Mesodermal cell (in vitro differentiated cells): ENCODE results near the gene ACTR10.
"Not testable (repeated sequence)": the region's sequence is repeated elsewhere in the genome, so short reads cannot be mapped to it uniquely, and the experiment has no call there.

ENCODE experiments used
- H3K27ac ChIP-seq: 2 replicates; pipeline ENCODE4 v1.7.0; 2013; ENCODE audit warnings: mild to moderate bottlenecking, low read depth, low read length, moderate library complexity; ENCODE audit not compliant: severe bottlenecking
- H3K36me3 ChIP-seq: 2 replicates; pipeline ENCODE4 v1.7.1; 2013; ENCODE audit warnings: mild to moderate bottlenecking, low read length, moderate library complexity; ENCODE audit not compliant: control insufficient read depth, insufficient read depth
- H3K4me1 ChIP-seq: one replicate; pipeline ENCODE4 v1.7.1; 2013; ENCODE audit warnings: mild to moderate bottlenecking, low read length; ENCODE audit not compliant: insufficient read depth, control insufficient read depth, poor library complexity, severe bottlenecking
- H3K4me3 ChIP-seq: 2 replicates; pipeline ENCODE4 v1.7.0; 2013; ENCODE audit warnings: low read length, control low read depth, mild to moderate bottlenecking; ENCODE audit not compliant: insufficient read depth, poor library complexity, severe bottlenecking; ENCODE audit errors: extremely low read depth
- H3K9me3 ChIP-seq: 2 replicates; pipeline ENCODE4 v1.7.1; 2013; ENCODE audit warnings: mild to moderate bottlenecking, low read length, moderate library complexity; ENCODE audit not compliant: control insufficient read depth
- WGBS, 2 experiments: methylation state at CpG; one replicate each; pipeline ENCODE4 v1.1.5; 2013; ENCODE audit warnings: missing lambda C conversion rate in 2 of 2; ENCODE audit not compliant: insufficient coverage in 2 of 2; 5-methylcytosine and 5-hydroxymethylcytosine counted together

ACTR10 gene

GRCh38 chr14:58227096-58227819 lies 27.3 kb downstream of the ACTR10 start:
- 97 to 100% methylated on average over 5 of the region's 5 CpGs for WGBS, 2 experiments
- H3K36me3 ChIP-seq = peaks cover 43% of the 10 kb centered on the region
- no peak overlapping the region for H3K4me3 ChIP-seq
- no peaks in the 10 kb centered on the region for H3K9me3 ChIP-seq
- no peaks in the 10 kb centered on the region for H3K4me1 ChIP-seq
- no peak overlapping the region for H3K27ac ChIP-seq

GRCh38 chr14:58238252-58239243 lies 38.6 kb downstream of the ACTR10 start:
- H3K36me3 ChIP-seq = peaks cover 3% of the 10 kb centered on the region
- H3K27ac ChIP-seq = no peak overlapping the region
- 81 to 84% methylated on average over 10 to 14 of the region's 16 CpGs for WGBS, 2 experiments
- no peaks in the 10 kb centered on the region for H3K9me3 ChIP-seq
- H3K4me1 ChIP-seq = peaks cover 1% of the 10 kb centered on the region
- H3K4me3 ChIP-seq = no peak overlapping the region

- WGBS, 2 experiments = 35% methylated on average over 9 to 10 of the region's 23 CpGs
- Histone ChIP-seq H3K4me1 (peaks cover 3% of the 10 kb centered on the region), H3K27ac (no peak overlapping the region), H3K4me3 (peak overlapping the region; percentile 56), H3K36me3 (no peaks in the 10 kb centered on the region), H3K9me3 (no peaks in the 10 kb centered on the region)
Observed at GRCh38 chr14:58239244-58240195, 39.6 kb downstream of the ACTR10 start.

GRCh38 chr14:58243790-58244555 lies 44.0 kb downstream of the ACTR10 start:
- WGBS, 2 experiments = 9 to 15% methylated on average over 6 to 10 of the region's 16 CpGs
- peak overlapping the region; percentile 71 for H3K27ac ChIP-seq
- H3K4me3 ChIP-seq = peak overlapping the region; percentile 83
- no peaks in the 10 kb centered on the region for H3K9me3 ChIP-seq
- peaks cover 9% of the 10 kb centered on the region for H3K4me1 ChIP-seq
- H3K36me3 ChIP-seq = peaks cover 16% of the 10 kb centered on the region

GRCh38 chr14:58244556-58245387 lies 44.8 kb downstream of the ACTR10 start, which contains the start of gene PSMA3:
Gene PSMA3, plus strand, starts transcription at chr14:58244843. Its CDS starts 78 bp downstream, at chr14:58244921.
- WGBS, 2 experiments = 0% methylated on average over 25 to 47 of the region's 50 CpGs
- peaks cover 24% of the 10 kb centered on the region for H3K36me3 ChIP-seq
- no peaks in the 10 kb centered on the region for H3K9me3 ChIP-seq

GRCh38 chr14:58245562-58245961 lies 45.6 kb downstream of the ACTR10 start:
- Histone ChIP-seq H3K4me3 (peak overlapping the region; percentile 83), H3K36me3 (peaks cover 31% of the 10 kb centered on the region), H3K9me3 (no peaks in the 10 kb centered on the region), H3K27ac (peak overlapping the region; percentile 96), H3K4me1 (peaks cover 9% of the 10 kb centered on the region)
- no CpG with 5 or more reads among the region's 3 CpGs for WGBS, 2 experiments

More at GRCh38 chr14:58244556-58245387, 44.8 kb downstream of the ACTR10 start, which contains the start of gene PSMA3:
- H3K4me1 ChIP-seq = peaks cover 9% of the 10 kb centered on the region
- peak within 1 kb of the TSS; percentile 96 for H3K27ac ChIP-seq
- peak within 1 kb of the TSS; percentile 83 for H3K4me3 ChIP-seq

GRCh38 chr14:58249611-58250010 lies 49.7 kb downstream of the ACTR10 start:
- no peak overlapping the region for H3K4me3 ChIP-seq
- peaks cover 6% of the 10 kb centered on the region for H3K4me1 ChIP-seq
- no peaks in the 10 kb centered on the region for H3K9me3 ChIP-seq
- H3K36me3 ChIP-seq = peaks cover 66% of the 10 kb centered on the region
- H3K27ac ChIP-seq = no peak overlapping the region
- 92 to 95% methylated on average over 7 to 8 of the region's 8 CpGs for WGBS, 2 experiments

- Histone ChIP-seq H3K27ac (no peak overlapping the region), H3K36me3 (peaks cover 93% of the 10 kb centered on the region), H3K4me1 (no peaks in the 10 kb centered on the region), H3K4me3 (no peak overlapping the region), H3K9me3 (no peaks in the 10 kb centered on the region)
- WGBS, 2 experiments = 100% methylated on average over 2 of the region's 4 CpGs; no CpG with 5 or more reads in 1 of the 2 experiments
Observed at GRCh38 chr14:58258156-58258555, 58.2 kb downstream of the ACTR10 start.

GRCh38 chr14:58262005-58262404 lies 62.1 kb downstream of the ACTR10 start:
- not testable (repeated sequence) for H3K9me3 ChIP-seq, H3K4me1 ChIP-seq, H3K4me3 ChIP-seq, H3K27ac ChIP-seq
- H3K36me3 ChIP-seq = peaks cover 97% of the 10 kb centered on the region
- WGBS, 2 experiments = 96 to 99% methylated on average over 8 to 10 of the region's 10 CpGs
